NT2/D1 (cell line): Measurements from ENCODE around the gene S100A4.
A peak's percentile ranks its signal among the peaks of the same experiment; 100 is the strongest.
"Not testable (repeated sequence)": the region's sequence is repeated elsewhere in the genome, so short reads cannot be mapped to it uniquely, and the experiment has no call there.

ENCODE experiments used
- DNase-seq: peaks from one replicate; pipeline ENCODE4 v3.0.0-alpha.2; 2011; ENCODE audit warnings: low read depth, low spot score
- H3K27me3 ChIP-seq: 2 replicates; pipeline ENCODE4 v1.6.0; 2011; ENCODE audit warnings: mild to moderate bottlenecking; ENCODE audit not compliant: insufficient read length, insufficient read depth
- H3K36me3 ChIP-seq: 2 replicates; pipeline ENCODE4 v1.6.1; 2011; ENCODE audit warnings: mild to moderate bottlenecking, low read length, mixed read lengths; ENCODE audit not compliant: insufficient read depth, insufficient read length
- H3K4me1 ChIP-seq: 2 replicates; pipeline ENCODE4 v1.5.1; 2011; ENCODE audit not compliant: insufficient read depth, insufficient read length
- H3K4me3 ChIP-seq: 2 replicates; pipeline ENCODE4 v1.5.1; 2011; ENCODE audit warnings: low read depth; ENCODE audit not compliant: insufficient read length
- H3K9ac ChIP-seq: 2 replicates; pipeline ENCODE4 v1.6.0; 2011; ENCODE audit warnings: low read depth; ENCODE audit not compliant: insufficient read length
- H3K9me3 ChIP-seq: 2 replicates; pipeline ENCODE4 v1.5.1; 2011; ENCODE audit warnings: mild to moderate bottlenecking, low read length; ENCODE audit not compliant: insufficient read depth
- SUZ12 ChIP-seq: IDR thresholded peaks from 2 replicates; pipeline ENCODE4 v1.6.1; 2011; ENCODE audit not compliant: insufficient read length, insufficient read depth; ENCODE audit errors: extremely low read depth
- YY1 ChIP-seq: IDR thresholded peaks from 2 replicates; pipeline ENCODE4 v1.6.1; 2011; ENCODE audit not compliant: insufficient read length, insufficient read depth
- ZNF274 ChIP-seq: IDR thresholded peaks from 2 replicates; pipeline ENCODE4 v1.6.1; 2011; ENCODE audit warnings: mild to moderate bottlenecking, low read depth, low read length

S100A4 gene

GRCh38 chr1:153563991-153564390 lies 18.4 kb upstream of the S100A4 start:
- TF ChIP-seq YY1 (no peak), ZNF274 (no peak), SUZ12 (no peak)
- Histone ChIP-seq H3K9ac (peak overlapping the region; percentile 0), H3K27me3 (no peaks in the 10 kb centered on the region), H3K4me1 (peaks cover 33% of the 10 kb centered on the region), H3K9me3 (no peaks in the 10 kb centered on the region), H3K36me3 (no peaks in the 10 kb centered on the region), H3K4me3 (no peak overlapping the region)
- no peak for DNase-seq

GRCh38 chr1:153563483-153563901 lies 17.9 kb upstream of the S100A4 start:
- Histone ChIP-seq H3K9me3 (no peaks in the 10 kb centered on the region), H3K27me3 (no peaks in the 10 kb centered on the region), H3K4me1 (peaks cover 30% of the 10 kb centered on the region), H3K9ac (peak overlapping the region; percentile 0), H3K36me3 (no peaks in the 10 kb centered on the region), H3K4me3 (no peak overlapping the region)
- no peak for DNase-seq
- TF ChIP-seq ZNF274 (no peak), YY1 (no peak), SUZ12 (no peak)

DNA sequence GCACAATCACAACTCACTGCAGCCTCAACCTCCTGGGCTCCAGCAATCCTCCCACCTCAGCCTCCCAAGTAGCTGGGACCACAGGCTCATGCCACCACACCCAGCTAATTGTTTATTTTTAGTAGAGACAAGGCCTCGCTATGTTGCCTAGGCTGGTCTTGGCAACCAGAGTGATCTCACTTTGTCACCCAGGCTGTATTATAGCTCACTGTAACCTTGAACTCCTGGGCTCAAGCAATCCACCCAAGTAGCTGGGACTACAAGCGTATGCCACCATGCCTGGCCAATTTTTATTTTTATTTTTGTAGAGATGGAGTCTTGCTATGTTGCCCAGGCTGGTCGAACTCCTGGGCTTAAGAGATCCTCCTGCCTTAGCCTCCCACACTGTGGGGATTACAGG lies 16.4 kb upstream of the S100A4 start:
- not testable (repeated sequence) for H3K27me3 ChIP-seq, H3K9ac ChIP-seq, DNase-seq, H3K36me3 ChIP-seq, H3K9me3 ChIP-seq, H3K4me3 ChIP-seq
- peaks cover 23% of the 10 kb centered on the region for H3K4me1 ChIP-seq

DNA sequence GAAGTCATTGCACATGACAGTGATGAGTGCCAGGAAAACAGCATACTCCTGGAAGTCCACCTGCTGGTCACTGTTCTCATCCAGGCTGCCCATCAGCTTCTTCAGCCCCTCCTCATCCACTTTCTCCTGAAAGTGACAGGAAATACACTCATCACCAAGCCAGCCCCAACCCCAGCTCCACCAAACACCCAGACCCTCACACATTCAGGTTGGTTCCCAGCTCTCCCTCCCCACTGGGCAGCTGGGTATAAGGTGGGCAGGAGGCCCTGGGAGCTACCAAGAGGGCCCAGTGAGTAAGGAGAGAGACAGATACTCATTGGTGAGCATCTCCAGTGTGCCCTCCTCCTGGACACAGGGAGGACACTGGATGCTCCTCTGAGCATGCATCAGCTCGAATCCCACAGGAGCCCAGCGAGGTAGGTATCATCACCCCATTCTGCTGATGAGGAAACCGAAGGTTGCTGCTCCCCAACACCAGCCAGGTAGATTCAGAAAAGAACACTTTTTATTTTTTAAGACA lies 15.9 kb upstream of the S100A4 start:
- H3K9ac ChIP-seq: no peak overlapping the region
- no peak for DNase-seq
- peaks cover 19% of the 10 kb centered on the region for H3K4me1 ChIP-seq
- no peaks in the 10 kb centered on the region for H3K9me3 ChIP-seq
- H3K4me3 ChIP-seq: no peak overlapping the region
- TF ChIP-seq YY1 (no peak), SUZ12 (no peak), ZNF274 (no peak)
- H3K36me3 ChIP-seq: no peaks in the 10 kb centered on the region
- no peaks in the 10 kb centered on the region for H3K27me3 ChIP-seq

GRCh38 chr1:153560771-153561465 lies 15.3 kb upstream of the S100A4 start:
- H3K36me3 ChIP-seq: no peaks in the 10 kb centered on the region
- no peak overlapping the region for H3K4me3 ChIP-seq
- no peak for DNase-seq
- H3K9me3 ChIP-seq: no peaks in the 10 kb centered on the region
- H3K27me3 ChIP-seq: no peaks in the 10 kb centered on the region
- TF ChIP-seq SUZ12: no peak
- no peak for TF ChIP-seq YY1
- TF ChIP-seq ZNF274: no peak
- no peak overlapping the region for H3K9ac ChIP-seq
- H3K4me1 ChIP-seq: peaks cover 17% of the 10 kb centered on the region

- H3K27me3 ChIP-seq: no peaks in the 10 kb centered on the region
- H3K36me3 ChIP-seq: no peaks in the 10 kb centered on the region
- H3K9me3 ChIP-seq: no peaks in the 10 kb centered on the region
- TF ChIP-seq ZNF274: no peak
- no peak for TF ChIP-seq SUZ12
- no peak for TF ChIP-seq YY1
- no peak for DNase-seq
- no peak overlapping the region for H3K4me3 ChIP-seq
- no peak overlapping the region for H3K9ac ChIP-seq
- H3K4me1 ChIP-seq: peaks cover 11% of the 10 kb centered on the region
Measured at GRCh38 chr1:153560241-153560640, 14.6 kb upstream of the S100A4 start.

DNA sequence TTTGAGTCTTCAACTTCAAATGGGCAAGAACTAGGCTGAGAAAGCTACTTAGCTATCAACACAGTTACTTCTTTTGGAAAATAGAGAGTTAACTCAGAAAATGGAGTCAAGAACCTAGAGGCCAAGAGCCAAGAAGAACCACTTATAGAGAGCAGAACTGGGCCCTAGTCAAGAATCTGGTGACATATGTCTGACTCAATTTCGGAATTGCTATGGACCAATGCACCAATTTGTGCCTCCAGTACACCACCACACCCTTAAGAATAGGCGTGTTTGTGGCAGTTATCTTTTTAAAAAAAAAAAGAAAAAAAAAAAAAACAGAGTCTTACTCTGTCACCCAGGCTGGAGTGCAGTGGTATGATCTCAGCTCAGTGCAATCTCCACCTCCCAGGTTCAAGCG lies 12.3 kb upstream of the S100A4 start:
- DNase-seq: no peak
- Histone ChIP-seq H3K9me3 (no peaks in the 10 kb centered on the region), H3K9ac (no peak overlapping the region), H3K4me1 (no peaks in the 10 kb centered on the region), H3K4me3 (no peak overlapping the region), H3K36me3 (no peaks in the 10 kb centered on the region), H3K27me3 (no peaks in the 10 kb centered on the region)
- no peak for TF ChIP-seq ZNF274
- no peak for TF ChIP-seq YY1
- no peak for TF ChIP-seq SUZ12

DNA sequence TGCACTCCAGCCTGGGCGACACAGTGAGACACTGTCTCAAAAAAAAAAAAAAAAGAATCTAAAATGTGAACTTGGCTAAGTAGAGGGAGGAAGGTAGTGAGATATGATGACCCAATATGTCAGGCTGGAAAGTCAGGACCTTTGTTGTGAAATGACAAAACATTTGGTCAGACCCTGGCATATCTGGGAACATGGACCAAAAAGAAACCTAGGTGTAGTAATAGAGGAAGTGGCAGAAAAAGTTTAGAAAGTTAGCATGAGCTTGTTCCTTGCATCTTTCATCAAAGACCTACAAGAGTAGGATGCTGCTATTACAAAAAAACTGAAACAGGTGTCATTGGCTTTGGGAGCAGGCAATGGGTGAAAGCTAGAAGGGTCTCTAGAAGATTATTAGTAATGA lies 10.7 kb upstream of the S100A4 start:
- Histone ChIP-seq H3K27me3 (no peaks in the 10 kb centered on the region), H3K36me3 (no peaks in the 10 kb centered on the region), H3K9ac (no peak overlapping the region), H3K9me3 (no peaks in the 10 kb centered on the region), H3K4me3 (no peak overlapping the region), H3K4me1 (no peaks in the 10 kb centered on the region)
- no peak for DNase-seq
- no peak for TF ChIP-seq SUZ12
- no peak for TF ChIP-seq ZNF274
- no peak for TF ChIP-seq YY1
